ENCODE measurements around the gene MS4A6E.

DNA sequence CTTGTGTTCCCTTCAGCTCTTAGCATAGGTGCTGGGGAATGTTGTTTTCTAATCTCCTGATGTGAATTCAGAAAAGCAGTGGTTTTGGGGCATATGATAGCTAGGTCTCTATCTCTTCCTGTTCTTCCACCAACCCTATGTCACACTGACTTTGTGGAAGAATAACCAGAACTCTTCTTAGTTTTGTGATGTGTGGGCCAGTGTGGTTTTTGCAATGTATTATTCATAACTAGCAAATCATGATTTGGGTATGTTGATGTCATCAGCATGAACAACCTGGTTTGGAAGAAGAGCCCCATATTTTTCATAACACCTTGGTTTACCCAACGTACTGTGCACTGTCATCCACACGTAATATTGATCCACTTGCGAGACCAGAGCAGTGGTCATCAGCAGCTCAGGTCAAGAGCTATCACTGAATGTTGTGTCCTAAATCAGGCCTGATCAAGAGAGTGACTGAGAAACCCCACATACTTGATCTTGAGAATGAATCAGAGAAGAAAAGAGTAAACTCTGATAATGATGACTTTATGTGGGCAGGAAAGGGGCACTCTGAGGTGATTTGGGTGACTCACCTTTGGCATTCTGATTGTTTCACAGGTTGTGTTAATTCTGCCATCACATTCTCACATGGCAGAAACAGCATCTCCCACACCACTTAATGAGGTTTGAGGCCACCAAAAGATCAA, 19.4 kb upstream of the MS4A6E start:
- no peak for TF ChIP-seq YY1 (IDR thresholded peaks at IDR 0.05; ENCODE audit: low read depth, low read length)
- TF ChIP-seq TAF1 (IDR thresholded peaks at IDR 0.05; ENCODE audit: low read depth, low read length) = no peak
- TF ChIP-seq, protein P1, sequence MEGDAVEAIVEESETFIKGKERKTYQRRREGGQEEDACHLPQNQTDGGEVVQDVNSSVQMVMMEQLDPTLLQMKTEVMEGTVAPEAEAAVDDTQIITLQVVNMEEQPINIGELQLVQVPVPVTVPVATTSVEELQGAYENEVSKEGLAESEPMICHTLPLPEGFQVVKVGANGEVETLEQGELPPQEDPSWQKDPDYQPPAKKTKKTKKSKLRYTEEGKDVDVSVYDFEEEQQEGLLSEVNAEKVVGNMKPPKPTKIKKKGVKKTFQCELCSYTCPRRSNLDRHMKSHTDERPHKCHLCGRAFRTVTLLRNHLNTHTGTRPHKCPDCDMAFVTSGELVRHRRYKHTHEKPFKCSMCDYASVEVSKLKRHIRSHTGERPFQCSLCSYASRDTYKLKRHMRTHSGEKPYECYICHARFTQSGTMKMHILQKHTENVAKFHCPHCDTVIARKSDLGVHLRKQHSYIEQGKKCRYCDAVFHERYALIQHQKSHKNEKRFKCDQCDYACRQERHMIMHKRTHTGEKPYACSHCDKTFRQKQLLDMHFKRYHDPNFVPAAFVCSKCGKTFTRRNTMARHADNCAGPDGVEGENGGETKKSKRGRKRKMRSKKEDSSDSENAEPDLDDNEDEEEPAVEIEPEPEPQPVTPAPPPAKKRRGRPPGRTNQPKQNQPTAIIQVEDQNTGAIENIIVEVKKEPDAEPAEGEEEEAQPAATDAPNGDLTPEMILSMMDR (IDR thresholded peaks at IDR 0.05; ENCODE audit: control extremely low read depth in 1 of 3, insufficient read depth in 1 of 3, low read depth in 1 of 3, low read length in 3 of 3) = no peak
- no peak for TF ChIP-seq POLR2A (IDR thresholded peaks at IDR 0.05; ENCODE audit: control extremely low read depth in 1 of 2, low read depth in 2 of 2, low read length in 2 of 2)
- no peak for TF ChIP-seq SRF (IDR thresholded peaks at IDR 0.05; ENCODE audit: low read depth, low read length)
- no peak for TF ChIP-seq EZH2 (IDR thresholded peaks at IDR 0.05; ENCODE audit: low read depth, low read length, severe bottlenecking)

Measured in H1 (cell line).